CMK (cell line): ENCODE data around the gene ZNF593.

ENCODE experiments used
- DNase-seq: peaks from one replicate; pipeline ENCODE4 v3.0.0-alpha.2; 2010; ENCODE audit warnings: low read depth

Gene ZNF593

GRCh38 chr1:26169198-26169554 is 532 bp upstream of the ZNF593 start:
- no peak for DNase-seq

- no peak for DNase-seq
Observed at GRCh38 chr1:26170472-26170821, 739 bp downstream of the ZNF593 start.

- DNase-seq: no peak
Observed at GRCh38 chr1:26171084-26172072, 1.7 kb downstream of the ZNF593 start, which contains the start of gene ZNF593OS. Gene ZNF593OS, minus strand, starts transcription at chr1:26171832. Its CDS starts 171 bp downstream, at chr1:26171661.

GRCh38 chr1:26175346-26175745 is 5.6 kb downstream of the ZNF593 start:
- no peak for DNase-seq

- DNase-seq: no peak
Observed at GRCh38 chr1:26177182-26177684, 7.5 kb downstream of the ZNF593 start, which contains the start of gene CNKSR1. Gene CNKSR1, plus strand, starts transcription at chr1:26177491. Its CDS starts 57 bp downstream, at chr1:26177548.

- no peak for DNase-seq
Observed at GRCh38 chr1:26180010-26180506, 10.3 kb downstream of the ZNF593 start.

GRCh38 chr1:26181586-26182382 is 12.1 kb downstream of the ZNF593 start:
- DNase-seq: no peak

- no peak for DNase-seq
Observed at GRCh38 chr1:26182383-26182696, 12.6 kb downstream of the ZNF593 start.

GRCh38 chr1:26184086-26184485 is 14.4 kb downstream of the ZNF593 start:
- no peak for DNase-seq

GRCh38 chr1:26184883-26185282 is 15.2 kb downstream of the ZNF593 start:
- no peak for DNase-seq

- no peak for DNase-seq
Observed at GRCh38 chr1:26187882-26188281, 18.2 kb downstream of the ZNF593 start.

GRCh38 chr1:26188477-26188876 is 18.8 kb downstream of the ZNF593 start:
- no peak for DNase-seq

GRCh38 chr1:26189331-26189730 is 19.6 kb downstream of the ZNF593 start:
- no peak for DNase-seq

- no peak for DNase-seq
Observed at GRCh38 chr1:26189751-26190275, 20.1 kb downstream of the ZNF593 start.

- no peak for DNase-seq
Observed at GRCh38 chr1:26190373-26190987, 20.8 kb downstream of the ZNF593 start, which contains the start of gene CATSPER4. Gene CATSPER4, plus strand, starts transcription at chr1:26190602. Its CDS starts 26 bp downstream, at chr1:26190628.

- DNase-seq: no peak
Observed at GRCh38 chr1:26191739-26192138, 22.0 kb downstream of the ZNF593 start.

GRCh38 chr1:26195805-26196204 is 26.1 kb downstream of the ZNF593 start:
- DNase-seq: no peak

- no peak for DNase-seq
Observed at GRCh38 chr1:26197301-26197700, 27.6 kb downstream of the ZNF593 start.

GRCh38 chr1:26197813-26198212 is 28.1 kb downstream of the ZNF593 start:
- DNase-seq: no peak

GRCh38 chr1:26200413-26200812 is 30.7 kb downstream of the ZNF593 start:
- DNase-seq: no peak

GRCh38 chr1:26203642-26204318 is 34.1 kb downstream of the ZNF593 start:
- DNase-seq: no peak
